OCI-LY1 (cell line): ENCODE data around the gene PARD3B.

Experiments used
- EZH2 ChIP-seq: fragments of 200-600 bp; sonication (generic), shearing (Covaris generic); IDR thresholded peaks from 2 replicates; pipeline ENCODE4 v1.8.0; 2017; ENCODE audit warnings: borderline replicate concordance, mixed run types, mild to moderate bottlenecking, antibody characterized with exemption, low read length, moderate library complexity, mixed read lengths
- TF ChIP-seq, protein P1 (sequence below): fragments of 200-600 bp; sonication (generic), shearing (Covaris generic); IDR thresholded peaks from 2 replicates; pipeline ENCODE4 v1.5.1; 2017; ENCODE audit warnings: mild to moderate bottlenecking, antibody characterized with exemption, low read length, moderate library complexity, mixed read lengths

DNA sequence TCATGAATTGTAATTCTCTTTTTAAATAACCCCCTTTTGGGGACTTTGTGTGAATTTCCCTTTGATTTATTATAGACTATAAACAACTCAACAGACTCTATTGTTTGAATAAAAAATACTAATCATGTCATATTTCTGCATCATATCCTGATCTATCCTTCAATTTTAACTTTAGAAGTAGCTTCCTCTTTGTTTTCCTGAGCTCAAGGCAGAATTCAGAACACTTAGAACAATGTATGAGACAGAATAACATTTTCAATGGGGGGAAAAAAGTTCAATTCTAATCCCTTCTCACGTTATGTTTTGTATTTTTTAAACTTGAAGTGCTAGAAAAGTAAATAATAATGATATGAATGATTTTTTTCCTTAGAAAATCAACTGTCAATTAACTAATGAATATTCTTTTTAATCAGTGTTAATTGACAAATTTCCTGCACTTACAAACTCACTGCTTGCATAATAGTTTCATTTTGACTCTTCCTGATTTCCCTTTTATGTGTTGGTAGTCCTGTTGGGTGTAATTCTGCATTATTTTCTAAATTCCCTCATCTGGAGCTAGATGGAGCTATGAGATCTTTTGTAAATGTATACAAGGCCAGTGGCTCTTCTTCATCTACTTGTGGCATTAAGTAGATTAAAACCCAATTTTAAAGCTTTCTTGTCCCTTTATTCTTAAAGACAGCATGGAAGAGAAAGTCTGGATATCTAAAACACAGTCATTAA lies 326.1 kb downstream of the PARD3B start:
- TF ChIP-seq, protein P1, sequence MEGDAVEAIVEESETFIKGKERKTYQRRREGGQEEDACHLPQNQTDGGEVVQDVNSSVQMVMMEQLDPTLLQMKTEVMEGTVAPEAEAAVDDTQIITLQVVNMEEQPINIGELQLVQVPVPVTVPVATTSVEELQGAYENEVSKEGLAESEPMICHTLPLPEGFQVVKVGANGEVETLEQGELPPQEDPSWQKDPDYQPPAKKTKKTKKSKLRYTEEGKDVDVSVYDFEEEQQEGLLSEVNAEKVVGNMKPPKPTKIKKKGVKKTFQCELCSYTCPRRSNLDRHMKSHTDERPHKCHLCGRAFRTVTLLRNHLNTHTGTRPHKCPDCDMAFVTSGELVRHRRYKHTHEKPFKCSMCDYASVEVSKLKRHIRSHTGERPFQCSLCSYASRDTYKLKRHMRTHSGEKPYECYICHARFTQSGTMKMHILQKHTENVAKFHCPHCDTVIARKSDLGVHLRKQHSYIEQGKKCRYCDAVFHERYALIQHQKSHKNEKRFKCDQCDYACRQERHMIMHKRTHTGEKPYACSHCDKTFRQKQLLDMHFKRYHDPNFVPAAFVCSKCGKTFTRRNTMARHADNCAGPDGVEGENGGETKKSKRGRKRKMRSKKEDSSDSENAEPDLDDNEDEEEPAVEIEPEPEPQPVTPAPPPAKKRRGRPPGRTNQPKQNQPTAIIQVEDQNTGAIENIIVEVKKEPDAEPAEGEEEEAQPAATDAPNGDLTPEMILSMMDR, result peak; percentile 11; the same call in 1 of the 2 replicates
- TF ChIP-seq EZH2, result no peak
